Vagina (tissue), 2 donors: ENCODE results near the gene PCAT6.

Source experiments
- CTCF ChIP-seq, 3 experiments: fragments of 450-650 bp in 2 of 3; fragments of 200-600 bp in 1 of 3; sonication (generic) in 1 of 3; IDR thresholded peaks; one replicate each; pipeline ENCODE4 v1.5.1; 2017 to 2019; ENCODE audit warnings: antibody characterized with exemption in 3 of 3, mild to moderate bottlenecking in 2 of 3, moderate library complexity in 2 of 3
- POLR2A ChIP-seq, 2 donors: fragments of 450-650 bp; IDR thresholded peaks; one replicate each; pipeline ENCODE4 v1.6.1; 2017; ENCODE audit warnings: antibody characterized with exemption in 2 of 2, mild to moderate bottlenecking in 2 of 2, moderate library complexity in 2 of 2
- POLR2AphosphoS5 ChIP-seq, 2 donors: sonication (generic); formaldehyde crosslinking; IDR thresholded peaks; one replicate each; pipeline ENCODE4 v1.9.0; 2017; ENCODE audit warnings: antibody characterized with exemption in 2 of 2, mild to moderate bottlenecking in 2 of 2, low read depth in 1 of 2; ENCODE audit not compliant: insufficient read depth in 1 of 2

GRCh38 chr1:202811296-202812175 is 782 bp downstream of the PCAT6 start:
- TF ChIP-seq CTCF (IDR thresholded peaks at IDR 0.05) (no peak), POLR2A (IDR thresholded peaks at IDR 0.05) (no peak), POLR2AphosphoS5 (IDR thresholded peaks at IDR 0.05; ENCODE audit: insufficient read depth in 1 of 2, low read depth in 1 of 2) (no peak)
